Putamen (tissue), 1 donor: ENCODE measurements around the gene FAM185A.
A peak's percentile ranks its signal among the peaks of the same experiment; 100 is the strongest.
"Not testable (repeated sequence)": the region's sequence is repeated elsewhere in the genome, so short reads cannot be mapped to it uniquely, and the experiment has no call there.

ENCODE experiments used
- DNase-seq: peaks from one replicate; pipeline ENCODE4 v3.0.0-alpha.2; 2016; ENCODE audit warnings: low spot score

The FAM185A gene

DNA sequence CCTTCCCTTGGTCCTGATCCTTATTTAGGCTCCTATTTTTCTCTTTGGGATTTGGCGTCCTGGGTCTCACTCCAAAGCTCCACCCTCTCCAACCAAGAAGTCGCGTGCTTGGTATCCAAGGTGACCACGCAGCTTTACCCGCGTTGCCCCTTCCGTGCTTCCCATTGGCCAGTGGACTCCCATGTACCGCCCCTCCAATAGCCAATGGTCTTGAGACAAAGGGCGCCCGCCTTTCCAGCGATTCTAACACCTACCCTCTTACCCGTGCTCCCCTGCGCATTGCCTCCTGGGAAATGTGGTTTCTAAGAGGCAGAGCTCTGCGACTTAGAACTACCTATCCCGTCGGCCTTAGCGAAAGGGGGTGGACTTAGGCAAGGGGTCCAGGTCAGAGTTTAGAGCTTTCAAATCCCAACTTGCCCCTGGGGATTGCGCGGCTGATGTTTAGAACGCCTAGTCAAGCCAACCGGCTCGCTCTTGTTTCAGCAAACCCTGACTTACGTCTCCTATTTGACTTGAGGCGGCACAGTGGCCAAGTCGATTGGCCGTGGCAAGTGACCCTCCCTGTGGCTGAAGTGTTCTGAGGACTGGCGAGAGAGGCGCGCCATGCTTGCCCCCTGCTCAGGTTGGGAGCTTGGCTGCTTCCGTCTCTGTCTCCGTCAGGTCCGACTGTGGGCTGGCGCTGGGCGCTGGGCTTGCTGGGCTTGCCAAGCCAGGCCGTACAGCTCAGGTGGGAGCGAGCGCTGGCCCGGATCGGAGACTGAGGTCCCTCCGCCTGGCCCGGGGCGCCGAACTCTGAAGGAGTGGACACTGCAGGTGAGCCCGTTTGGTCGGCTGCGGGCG lies at the start of gene FAM185A:
Gene FAM185A, plus strand, starts transcription at position 395 of the 840 bp plus-strand sequence. Its CDS starts 209 bp downstream, at position 604.
- DNase-seq: peak; percentile 100

DNA sequence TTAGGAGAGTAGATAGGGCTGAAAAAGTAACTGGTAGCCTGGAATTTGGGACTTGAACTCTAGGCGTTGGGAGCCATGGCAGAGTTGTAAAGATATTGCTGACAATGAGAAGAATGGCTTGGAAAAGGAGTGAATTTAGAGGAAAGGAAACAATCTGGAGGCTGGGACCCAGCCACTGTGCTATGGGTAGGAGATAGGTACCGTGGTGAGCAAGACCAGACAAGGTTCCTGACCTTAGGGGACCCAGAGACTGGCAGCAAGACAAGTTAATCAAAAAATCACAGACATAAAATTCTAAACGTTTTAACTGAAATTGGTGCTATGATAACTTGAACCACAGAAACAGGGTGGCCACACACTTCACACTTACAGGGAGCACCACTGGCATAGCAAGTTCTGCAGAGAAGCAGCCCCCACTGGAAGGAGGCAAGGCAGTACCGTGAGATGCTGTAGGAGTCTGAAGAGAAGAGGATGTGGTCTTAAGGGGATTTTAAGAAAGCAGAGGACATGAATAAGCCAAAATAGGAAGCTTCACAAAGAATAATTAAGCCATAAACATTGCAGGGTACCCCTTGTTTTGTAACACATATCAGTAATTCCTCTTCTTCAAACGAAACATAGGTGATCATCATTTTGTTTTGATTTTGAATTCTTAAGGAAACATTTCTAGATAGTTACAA lies 35.6 kb upstream of the FAM185A start:
- not testable (repeated sequence) for DNase-seq

DNA sequence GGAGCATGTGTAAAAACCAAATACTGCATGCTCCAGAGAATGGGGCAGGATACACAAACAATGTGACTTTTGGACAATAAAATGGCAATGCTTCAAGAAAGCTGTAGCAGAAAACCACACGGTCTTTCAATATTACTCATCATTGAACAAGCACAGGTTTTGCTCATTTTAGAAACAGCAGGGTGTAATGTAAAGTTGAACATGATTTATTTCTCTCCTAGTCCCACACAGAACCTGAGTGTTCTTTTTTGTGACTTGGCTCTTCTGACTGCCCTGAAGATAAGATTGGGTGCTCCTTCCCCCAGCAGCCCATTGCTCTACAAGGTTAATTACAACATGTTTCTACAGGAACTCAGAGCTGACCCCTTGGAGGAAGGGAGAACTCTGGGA lies 35.1 kb upstream of the FAM185A start:
- DNase-seq: not testable (repeated sequence)

DNA sequence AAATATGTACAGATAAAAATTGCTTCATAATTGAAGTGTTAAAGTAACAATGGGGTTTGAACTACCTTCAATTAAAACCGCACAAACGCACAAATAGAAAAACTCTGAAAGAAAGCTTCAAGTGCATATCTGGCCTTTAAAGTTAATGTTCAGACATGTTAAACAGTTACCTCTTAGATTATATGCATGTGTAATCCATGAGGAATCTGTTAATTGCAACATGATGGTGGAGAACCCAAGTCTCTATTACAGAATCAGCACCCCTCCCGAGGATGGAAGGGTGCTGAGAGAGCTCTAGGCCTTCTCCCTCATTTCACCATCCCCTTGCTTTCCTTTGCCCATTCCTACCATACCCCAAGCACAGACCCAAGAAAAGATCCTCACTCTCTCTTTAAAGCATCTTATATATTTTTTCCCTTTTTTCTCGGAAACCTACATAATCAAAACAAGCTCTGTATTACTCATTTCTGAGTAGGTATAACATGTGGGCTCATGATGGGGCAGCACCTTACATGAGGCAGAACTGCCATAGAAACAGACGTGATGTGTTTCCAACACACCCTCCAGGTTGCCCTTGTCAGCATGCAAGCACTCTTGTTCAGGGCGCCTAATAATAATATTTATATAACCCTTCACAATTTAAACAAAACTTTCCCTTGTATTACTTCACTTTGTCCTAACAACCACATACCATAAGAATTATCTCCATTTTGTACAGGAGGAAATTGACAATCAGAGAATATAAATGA lies 33.9 kb upstream of the FAM185A start:
- not testable (repeated sequence) for DNase-seq

DNA sequence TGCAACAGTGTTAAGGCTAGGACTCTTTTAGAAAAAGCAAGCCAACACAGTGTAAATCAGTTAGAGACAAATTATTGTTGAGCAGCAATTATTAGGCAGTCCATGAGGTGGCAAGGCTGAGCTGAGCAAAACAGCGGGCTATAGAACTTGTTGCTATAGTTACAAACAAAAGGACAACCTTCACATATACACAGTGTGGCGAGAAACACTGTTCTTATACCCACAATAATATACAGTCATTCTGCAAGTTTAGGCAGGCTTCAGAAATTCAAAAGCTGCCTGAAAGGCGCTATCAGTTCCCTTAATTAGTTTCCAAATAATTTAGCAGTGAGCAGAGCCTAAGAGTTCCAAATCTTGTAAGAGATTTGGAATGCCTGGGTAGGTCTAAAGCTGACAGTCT lies 33.1 kb upstream of the FAM185A start:
- not testable (repeated sequence) for DNase-seq

DNA sequence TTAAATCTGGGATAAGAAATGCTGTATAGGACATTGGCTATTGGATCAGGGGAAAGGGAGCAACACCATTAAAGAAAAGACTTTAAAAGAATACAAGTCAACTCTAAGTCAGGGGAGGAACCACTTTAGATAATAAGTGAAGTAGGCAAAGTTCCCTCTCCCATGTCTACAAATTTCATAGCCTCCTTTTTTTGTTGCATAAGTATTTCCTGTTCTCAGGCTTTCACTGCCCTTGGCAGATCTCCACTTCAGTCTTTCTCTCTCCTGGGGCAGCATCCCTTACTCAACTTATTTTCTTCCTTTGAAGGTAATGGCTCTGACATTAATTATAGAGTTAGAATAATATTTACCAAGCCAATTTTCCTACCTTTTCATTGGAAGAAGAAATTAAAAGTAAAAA lies 30.3 kb upstream of the FAM185A start:
- not testable (repeated sequence) for DNase-seq

DNA sequence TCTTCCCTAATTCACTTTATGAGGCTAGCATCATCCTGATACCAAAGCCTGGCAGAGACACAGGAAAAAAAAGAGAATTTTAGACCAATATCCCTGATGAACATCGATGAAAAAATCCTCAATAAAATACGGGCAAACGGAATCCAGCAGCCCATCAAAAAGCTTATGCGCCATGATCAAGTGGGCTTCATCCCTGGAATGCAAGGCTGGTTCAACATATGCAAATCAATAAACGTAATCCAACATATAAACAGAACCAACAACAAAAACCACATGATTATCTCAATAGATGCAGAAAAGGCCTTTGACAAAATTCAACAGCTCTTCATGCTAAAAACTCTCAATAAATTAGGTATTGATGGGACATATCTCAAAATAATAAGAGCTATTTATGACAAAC lies 22.6 kb upstream of the FAM185A start:
- not testable (repeated sequence) for DNase-seq

DNA sequence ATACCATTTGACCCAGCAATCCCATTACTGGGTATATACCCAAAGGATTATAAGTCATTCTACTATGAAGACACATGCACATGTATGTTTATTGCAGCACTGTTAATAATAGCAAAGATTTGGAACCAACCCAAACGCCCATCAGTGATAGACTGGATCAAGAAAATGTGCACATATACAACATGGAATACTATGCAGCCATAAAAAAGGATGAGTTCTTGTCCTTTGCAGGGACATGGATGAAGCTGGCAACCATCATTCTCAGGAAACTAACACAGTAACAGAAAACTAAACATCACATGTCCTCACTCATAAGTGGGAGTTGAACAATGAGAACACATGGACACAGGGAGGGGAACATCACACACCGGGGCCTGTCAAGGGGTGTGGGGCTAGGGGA lies 19.1 kb upstream of the FAM185A start:
- DNase-seq: not testable (repeated sequence)

DNA sequence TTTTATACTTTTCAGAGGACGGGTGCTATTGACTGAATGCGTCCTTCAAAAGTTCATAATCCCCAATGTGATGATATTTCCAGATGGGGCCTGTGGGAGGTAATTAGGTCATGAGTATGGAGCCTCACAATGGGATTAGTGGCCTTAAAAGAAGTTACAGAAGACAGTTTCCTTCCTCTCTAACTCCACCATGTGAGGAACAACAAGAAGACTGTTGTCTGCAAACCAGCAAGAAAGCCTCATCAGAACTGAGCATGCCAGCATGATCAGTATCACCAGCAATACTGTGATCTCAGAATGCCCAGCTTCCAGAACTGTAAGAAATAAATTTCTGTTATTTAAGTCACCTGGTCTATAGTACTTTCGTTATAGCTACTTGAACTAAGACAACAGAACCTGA lies 18.4 kb upstream of the FAM185A start:
- not testable (repeated sequence) for DNase-seq

DNA sequence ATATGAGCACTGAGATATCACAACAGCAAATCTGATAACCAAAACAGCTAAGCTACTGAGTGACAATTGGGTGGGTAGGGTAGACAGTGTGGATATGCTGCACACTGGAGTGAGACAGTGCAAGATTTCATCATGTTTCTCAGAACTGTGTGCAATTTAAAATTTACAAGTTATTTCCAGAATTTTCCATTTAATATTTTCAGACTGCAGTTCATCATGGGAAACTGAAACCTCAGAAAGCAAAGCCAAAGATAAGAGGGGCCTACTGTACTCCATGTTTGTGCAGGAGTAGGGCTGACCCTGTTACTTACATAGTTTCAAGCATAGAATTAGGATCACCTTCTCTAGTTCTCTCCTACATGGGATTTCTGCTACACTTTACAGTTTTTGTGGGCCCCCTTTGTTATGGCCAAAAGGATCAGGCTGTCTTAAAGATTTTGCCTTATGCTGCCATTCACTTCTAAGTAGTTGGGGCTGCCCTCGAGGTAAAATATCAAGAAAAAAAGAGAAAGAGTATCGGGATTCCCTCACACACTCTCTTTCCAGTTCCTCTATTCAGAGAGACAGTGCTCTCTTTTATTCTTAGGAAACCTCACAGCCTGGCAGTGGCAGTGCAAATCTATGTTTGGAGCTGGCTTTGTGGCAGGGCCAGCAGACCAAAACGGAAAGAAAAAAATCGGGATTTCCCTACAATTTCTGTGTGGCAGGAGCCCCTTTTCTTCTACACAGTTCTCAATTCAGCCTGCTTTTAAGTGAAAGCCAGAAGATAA lies 6.6 kb upstream of the FAM185A start:
- peak; percentile 14 for DNase-seq

DNA sequence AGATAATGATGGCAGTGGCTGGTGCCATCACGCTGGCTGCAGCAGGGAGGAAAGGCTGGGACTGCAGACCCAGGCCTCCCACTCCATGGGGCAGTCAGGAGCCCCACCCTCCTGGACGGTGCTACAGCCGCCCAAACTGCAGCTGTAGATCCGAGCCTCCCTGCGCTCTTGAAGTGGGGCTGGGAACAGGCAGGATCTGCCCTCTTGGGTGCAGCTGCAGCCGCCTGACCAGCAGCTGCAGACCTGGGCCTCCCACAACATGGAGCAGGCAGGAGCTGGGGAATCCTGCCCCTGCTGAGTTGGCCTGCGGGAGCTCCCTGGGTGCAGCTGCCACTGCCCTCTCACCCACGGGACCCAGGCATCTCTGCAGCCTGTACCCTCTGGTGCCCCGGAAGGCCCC lies 4.9 kb upstream of the FAM185A start:
- not testable (repeated sequence) for DNase-seq

DNA sequence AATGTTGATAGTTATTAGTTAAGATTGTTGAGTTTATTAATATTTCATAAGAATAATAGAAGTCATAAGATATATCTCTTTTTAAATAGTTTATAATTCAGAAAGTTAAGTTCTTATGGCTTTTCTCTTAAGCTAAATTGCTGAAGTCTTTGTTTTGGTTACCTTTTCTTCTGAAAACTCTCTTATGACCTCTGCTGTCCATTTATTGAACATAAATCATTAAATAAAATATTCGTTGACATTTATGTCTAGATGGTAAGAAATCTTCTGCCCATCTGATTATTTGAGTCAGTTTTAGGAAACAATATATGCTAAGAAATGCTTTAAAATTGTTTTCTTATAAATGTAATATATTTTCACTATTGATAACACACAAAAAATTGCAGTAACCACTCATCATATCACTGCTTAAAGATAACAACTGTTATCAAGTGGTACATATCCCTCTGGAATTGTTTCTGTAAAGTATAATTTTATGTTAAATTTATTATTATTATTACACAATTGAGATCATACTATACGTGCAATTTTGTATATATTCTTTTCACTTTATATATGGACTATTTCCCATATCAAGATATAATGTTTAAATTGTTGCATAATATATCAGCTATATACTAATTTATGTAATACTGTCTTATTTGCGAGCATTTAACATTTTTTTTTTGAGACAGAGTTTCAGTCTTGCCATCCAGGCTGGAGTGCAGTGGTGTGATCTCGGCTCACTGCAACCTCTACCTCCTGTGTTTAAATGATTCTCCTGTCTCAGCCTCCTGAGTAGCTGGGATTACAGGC lies 3.1 kb upstream of the FAM185A start:
- not testable (repeated sequence) for DNase-seq

DNA sequence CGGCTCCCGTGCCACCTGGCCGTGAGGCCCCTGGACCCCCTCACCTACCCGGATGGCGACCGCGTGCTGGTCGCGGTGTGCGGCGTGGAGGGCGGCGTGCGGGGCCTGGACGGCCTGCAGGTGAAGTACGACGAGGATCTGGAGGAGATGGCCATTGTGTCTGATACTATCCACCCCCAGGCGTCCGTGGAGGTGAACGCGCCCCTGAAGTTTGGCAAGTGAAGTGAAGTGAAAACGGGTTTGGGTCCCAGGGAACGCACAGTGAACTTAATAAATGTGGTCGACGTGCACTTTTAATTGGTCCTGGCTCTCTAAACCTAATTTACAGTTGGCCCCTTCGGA lies 617 bp downstream of the FAM185A start:
- DNase-seq: not testable (repeated sequence)

DNA sequence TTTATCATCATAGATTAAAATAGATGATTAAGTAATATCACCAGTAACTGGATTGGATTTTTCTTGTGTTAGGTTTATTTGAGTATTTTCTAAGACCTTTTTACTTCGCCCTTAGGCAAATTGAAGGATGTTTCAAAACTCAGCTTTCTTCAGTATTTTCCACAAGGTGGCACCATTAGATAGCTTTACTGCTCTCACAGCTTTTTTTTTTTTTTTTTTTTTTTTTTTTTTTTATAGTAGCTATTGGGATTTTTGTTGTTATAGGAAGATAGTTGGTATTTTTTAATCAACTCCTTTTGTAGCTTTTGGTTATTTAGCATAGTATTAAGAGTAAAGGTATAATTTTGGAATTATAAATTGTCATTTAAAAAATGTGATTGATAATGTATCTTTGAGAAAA lies 9.4 kb downstream of the FAM185A start:
- not testable (repeated sequence) for DNase-seq

DNA sequence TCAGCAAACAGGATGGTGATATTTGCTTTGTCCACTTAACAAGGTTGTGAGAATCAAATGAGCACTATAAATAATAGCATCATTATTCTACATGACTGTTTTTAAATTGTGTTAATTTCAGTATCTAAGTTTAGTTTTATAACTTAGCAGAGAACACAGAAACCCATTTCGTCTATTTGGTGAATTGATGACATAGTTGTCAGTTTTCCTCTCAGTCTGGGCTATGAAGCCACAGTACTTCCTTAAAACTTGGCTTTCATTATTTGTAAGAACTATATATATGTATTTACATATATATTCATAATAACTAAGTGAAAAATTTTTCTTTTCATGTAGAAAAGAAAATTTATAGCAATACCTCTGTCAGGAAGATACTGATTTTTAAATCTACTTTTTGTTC lies 11.1 kb downstream of the FAM185A start:
- DNase-seq: not testable (repeated sequence)

DNA sequence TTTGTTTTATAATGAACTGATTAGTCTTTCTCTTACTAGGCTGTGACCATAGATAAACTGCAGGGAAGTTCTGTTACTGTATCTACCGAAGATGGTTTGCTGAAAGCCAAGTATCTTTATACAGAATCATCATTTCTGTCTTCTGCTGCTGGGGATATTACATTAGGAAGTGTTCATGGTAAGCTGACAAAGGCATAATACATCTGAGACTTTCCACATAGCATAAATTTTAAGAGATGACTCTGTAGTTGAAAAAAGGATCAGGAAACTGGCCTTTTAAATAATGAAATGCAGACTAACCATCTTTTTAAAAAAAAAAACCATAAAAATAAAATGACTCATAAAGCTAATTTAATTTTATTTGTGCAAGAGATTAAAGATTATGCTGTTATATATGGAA lies 12.4 kb downstream of the FAM185A start:
- not testable (repeated sequence) for DNase-seq

DNA sequence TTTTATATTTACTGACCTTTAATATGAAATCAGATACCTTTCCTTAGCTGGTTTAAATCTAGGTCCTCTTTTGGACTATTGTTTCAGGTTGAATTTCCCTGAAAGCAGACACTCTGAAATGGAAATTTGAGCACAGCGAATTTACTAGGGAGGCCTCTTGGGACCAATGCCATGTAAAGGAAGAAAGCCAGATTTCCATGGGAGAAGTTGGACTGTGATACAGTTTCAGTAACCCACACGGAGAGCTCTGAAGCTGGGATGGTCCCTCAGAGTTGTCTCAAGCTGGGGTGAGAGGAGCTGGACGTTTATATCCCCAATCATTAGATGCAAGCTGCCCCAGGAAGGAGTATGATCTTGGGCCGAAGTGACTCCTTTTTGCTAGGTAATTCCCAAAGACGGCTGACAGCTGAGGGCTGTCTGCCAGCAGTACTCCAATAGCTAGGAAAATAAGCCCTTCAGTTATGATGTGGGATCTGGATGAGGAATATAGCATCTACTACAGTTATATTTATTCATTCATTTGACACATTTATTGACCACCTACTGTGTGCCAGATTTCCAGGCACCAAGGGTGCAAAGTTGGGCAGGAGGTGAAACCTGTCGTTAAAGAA lies 14.6 kb downstream of the FAM185A start:
- not testable (repeated sequence) for DNase-seq

DNA sequence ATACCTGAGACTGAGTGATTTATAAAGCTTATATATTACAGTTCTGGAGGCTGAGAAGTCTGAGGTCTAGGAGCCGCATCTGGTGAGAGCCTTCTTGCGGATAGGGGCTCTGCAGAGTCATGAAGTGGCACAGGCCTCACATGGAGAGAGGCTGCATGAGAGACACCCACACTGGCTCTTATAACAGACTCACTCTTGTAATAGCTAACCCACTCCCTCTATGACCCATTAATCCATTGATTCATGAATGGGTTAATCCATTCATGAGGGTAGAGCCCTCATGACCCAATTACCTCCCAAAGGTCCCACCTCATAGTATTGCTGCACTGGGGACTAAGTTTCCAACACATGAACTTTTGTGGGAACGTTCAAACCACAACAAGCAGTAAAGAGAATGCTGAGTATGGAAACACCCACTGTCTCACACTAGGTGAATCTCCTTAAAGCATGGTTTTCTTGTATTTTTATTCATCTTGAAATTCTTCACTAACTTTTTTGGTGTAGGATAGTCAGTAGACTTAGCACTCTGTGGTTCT lies 20.9 kb downstream of the FAM185A start:
- not testable (repeated sequence) for DNase-seq

DNA sequence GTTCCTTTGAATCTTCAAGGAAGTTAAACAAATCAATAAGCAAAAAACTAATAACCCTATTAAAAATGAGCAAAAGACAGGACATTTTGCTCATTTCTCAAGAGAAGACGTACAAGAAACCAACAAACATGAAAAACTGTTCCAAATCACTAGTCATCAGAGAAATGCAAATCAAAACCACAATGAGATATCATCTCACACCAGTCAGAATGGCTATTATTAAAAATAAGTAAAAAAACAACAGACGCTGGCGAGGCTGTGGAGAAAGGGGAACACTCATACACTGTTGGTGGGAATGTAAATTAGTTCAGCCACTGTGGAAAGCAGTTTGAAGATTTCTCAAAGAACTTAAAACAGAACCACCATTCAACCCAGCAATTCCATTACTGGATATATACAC lies 21.7 kb downstream of the FAM185A start:
- DNase-seq: not testable (repeated sequence)

DNA sequence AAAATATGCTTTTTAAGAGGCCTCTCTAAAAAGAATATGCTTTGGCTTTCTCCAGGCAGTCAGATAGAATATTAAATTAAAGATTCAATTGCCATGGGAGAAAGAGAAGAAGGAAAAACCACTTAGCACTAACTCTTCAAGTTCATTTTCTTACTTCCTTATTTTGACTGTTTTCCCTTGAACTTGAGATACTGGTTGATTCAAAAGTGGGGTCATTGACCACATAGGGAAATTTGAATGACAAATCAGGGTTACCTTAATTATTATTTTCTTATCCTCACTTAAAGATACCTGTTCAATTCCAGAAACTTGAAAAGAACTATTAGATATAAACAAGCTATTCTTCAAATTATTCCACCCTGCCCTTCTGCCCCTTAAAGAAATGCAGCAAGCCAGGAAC lies 27.4 kb downstream of the FAM185A start:
- not testable (repeated sequence) for DNase-seq
